Neural progenitor cell (in vitro differentiated cells): ENCODE data around the gene MAPK7.

Experiments
- CTCF ChIP-seq: fragments of 200-600 bp; sonication (generic); IDR thresholded peaks from 2 replicates; pipeline ENCODE4 v1.5.1; 2017; ENCODE audit warnings: antibody characterized with exemption, mild to moderate bottlenecking
- EZH2 ChIP-seq: fragments of 200-600 bp; sonication (generic); IDR thresholded peaks from 2 replicates; pipeline ENCODE4 v1.6.1; 2017; ENCODE audit warnings: antibody characterized with exemption, mild to moderate bottlenecking, moderate library complexity
- EZH2phosphoT487 ChIP-seq: fragments of 200-600 bp; sonication (generic); IDR thresholded peaks from 2 replicates; pipeline ENCODE4 v1.6.1; 2017; ENCODE audit warnings: antibody characterized with exemption

GRCh38 chr17:19401321-19402010 lies 23.2 kb downstream of the MAPK7 start:
- no peak for TF ChIP-seq CTCF
- TF ChIP-seq EZH2 = no peak
- no peak for TF ChIP-seq EZH2phosphoT487
